ENCODE results near the gene GSG1L2.

GSG1L2 gene

DNA sequence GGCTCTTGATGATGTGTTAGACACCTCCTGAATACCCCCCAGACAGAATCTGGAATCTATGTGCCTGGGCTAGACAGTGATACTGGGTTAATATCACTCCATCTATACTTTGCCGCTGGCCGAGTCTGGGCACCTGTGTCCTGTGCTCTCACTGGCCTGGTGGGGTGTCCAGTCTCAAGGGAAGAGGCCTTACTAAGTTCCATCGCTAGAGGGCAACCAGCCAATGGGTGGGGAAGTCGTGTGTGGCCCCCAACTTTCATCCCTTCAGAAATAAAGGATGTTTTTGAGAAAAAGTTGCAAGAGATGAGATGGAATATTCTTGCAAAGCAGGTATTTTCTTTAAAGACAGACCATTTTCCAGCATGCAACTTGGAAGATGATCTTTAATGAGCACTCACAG, 2.2 kb upstream of the GSG1L2 start:
- Histone ChIP-seq H3K27me3 (ENCODE audit: control insufficient read depth, insufficient read depth, low read length) (no peaks in the 10 kb centered on the region), H3K4me1 (ENCODE audit: control insufficient read depth, insufficient read depth, low read length) (no peaks in the 10 kb centered on the region), H3K4me3 (ENCODE audit: low read length) (no peak overlapping the region), H3K36me3 (ENCODE audit: control insufficient read depth, insufficient read depth, low read length) (no peaks in the 10 kb centered on the region), H3K9ac (ENCODE audit: low read length) (no peak overlapping the region), H3K9me3 (ENCODE audit: control insufficient read depth, low read length) (no peaks in the 10 kb centered on the region)

DNA sequence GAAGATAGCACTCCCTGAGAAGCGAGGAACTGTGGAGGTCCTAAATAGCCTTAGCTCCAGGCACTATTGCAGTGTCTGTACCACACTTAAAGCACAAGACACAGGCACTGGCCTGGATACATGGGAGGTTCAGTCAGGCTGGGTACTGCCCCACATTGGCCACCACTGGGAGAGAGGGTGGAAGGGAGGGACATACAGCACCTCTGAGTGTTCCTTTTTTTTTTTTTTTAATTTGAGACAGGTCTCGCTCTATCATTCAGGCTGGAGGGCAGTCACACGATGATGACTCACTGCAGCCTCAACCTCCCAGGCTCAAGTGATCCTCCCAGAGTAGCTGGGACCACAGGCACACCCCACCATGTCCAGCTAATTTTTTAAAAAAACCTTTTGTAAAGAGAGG, 1.4 kb downstream of the GSG1L2 start:
- Histone ChIP-seq H3K4me3 (ENCODE audit: low read length) (no peak overlapping the region), H3K4me1 (ENCODE audit: control insufficient read depth, insufficient read depth, low read length) (no peaks in the 10 kb centered on the region), H3K9me3 (ENCODE audit: control insufficient read depth, low read length) (no peaks in the 10 kb centered on the region), H3K36me3 (ENCODE audit: control insufficient read depth, insufficient read depth, low read length) (no peaks in the 10 kb centered on the region), H3K9ac (ENCODE audit: low read length) (no peak overlapping the region), H3K27me3 (ENCODE audit: control insufficient read depth, insufficient read depth, low read length) (no peaks in the 10 kb centered on the region)

DNA sequence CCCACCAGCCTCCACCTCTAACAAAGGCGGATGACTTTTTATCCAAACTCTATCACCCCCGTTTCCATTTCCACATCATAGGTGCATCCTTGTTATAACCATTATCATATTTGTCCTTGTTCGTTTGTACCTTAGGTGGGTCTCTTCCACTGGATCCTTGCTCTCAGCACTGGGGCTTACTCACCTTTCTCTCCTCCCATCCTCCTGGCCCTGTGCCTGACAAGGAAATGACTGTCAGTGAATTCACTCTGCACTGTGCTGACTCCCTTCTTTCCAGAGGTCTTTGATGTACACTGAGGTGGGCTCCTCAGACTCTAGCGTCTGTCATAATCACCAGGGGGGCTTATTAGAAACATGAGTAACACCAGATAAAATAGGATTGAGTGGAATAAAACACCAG, 3.1 kb downstream of the GSG1L2 start:
- no peaks in the 10 kb centered on the region for H3K27me3 ChIP-seq (ENCODE audit: control insufficient read depth, insufficient read depth, low read length)

DNA sequence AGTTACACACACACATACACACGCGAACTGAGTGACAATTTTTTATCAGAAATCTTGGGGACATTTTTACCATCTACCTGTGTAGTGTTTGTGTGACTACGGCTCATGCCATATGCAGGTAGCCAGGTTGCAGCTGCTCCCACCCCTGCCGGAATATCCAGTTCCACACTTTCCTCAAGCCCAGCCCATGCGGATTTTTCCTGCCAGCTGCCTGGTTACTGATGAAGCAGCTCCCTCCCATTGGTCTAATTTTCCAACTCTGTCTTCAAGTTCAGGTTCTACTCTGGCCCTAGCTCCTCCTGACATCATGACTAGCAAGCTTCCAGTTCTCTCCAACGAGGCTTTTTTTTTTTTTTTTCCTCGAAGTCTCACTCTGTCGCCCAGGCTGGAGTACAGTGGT, 4.8 kb downstream of the GSG1L2 start:
- no peak overlapping the region for H3K4me3 ChIP-seq (ENCODE audit: low read length)
- no peaks in the 10 kb centered on the region for H3K4me1 ChIP-seq (ENCODE audit: control insufficient read depth, insufficient read depth, low read length)
- no peaks in the 10 kb centered on the region for H3K36me3 ChIP-seq (ENCODE audit: control insufficient read depth, insufficient read depth, low read length)
- no peaks in the 10 kb centered on the region for H3K9me3 ChIP-seq (ENCODE audit: control insufficient read depth, low read length)
- H3K27me3 ChIP-seq (ENCODE audit: control insufficient read depth, insufficient read depth, low read length), result no peaks in the 10 kb centered on the region
- H3K9ac ChIP-seq (ENCODE audit: low read length), result no peak overlapping the region

More for the DNA sequence above, 3.1 kb downstream of the GSG1L2 start:
- H3K4me1 ChIP-seq (ENCODE audit: control insufficient read depth, insufficient read depth, low read length), result no peaks in the 10 kb centered on the region
- H3K9me3 ChIP-seq (ENCODE audit: control insufficient read depth, low read length), result no peaks in the 10 kb centered on the region
- H3K4me3 ChIP-seq (ENCODE audit: low read length), result no peak overlapping the region
- H3K36me3 ChIP-seq (ENCODE audit: control insufficient read depth, insufficient read depth, low read length), result no peaks in the 10 kb centered on the region
- no peak overlapping the region for H3K9ac ChIP-seq (ENCODE audit: low read length)

DNA sequence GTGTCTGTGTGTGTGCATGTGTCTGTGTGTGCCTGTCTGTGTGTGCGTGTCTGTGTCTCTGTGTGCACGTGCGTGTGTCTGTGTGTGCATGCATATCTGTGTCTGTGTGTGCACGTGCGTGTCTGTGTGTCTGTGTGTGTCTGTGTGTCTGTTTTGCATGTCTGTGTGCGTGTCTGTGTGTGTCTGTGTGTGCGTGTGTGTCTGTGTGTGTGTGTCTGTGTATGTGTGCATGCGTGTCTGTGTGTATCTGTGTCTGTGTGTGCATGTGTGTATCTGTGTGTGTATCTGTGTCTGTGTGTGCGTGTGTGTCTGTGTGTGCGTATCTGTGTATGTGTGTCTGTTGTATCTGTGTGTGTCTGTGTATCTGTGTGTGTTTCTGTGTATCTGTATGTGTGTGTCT, 5.4 kb downstream of the GSG1L2 start:
- H3K27me3 ChIP-seq (ENCODE audit: control insufficient read depth, insufficient read depth, low read length), result no peaks in the 10 kb centered on the region
- H3K36me3 ChIP-seq (ENCODE audit: control insufficient read depth, insufficient read depth, low read length), result no peaks in the 10 kb centered on the region
- no peaks in the 10 kb centered on the region for H3K9me3 ChIP-seq (ENCODE audit: control insufficient read depth, low read length)
- H3K9ac ChIP-seq (ENCODE audit: low read length), result no peak overlapping the region
- no peak overlapping the region for H3K4me3 ChIP-seq (ENCODE audit: low read length)
- H3K4me1 ChIP-seq (ENCODE audit: control insufficient read depth, insufficient read depth, low read length), result no peaks in the 10 kb centered on the region

DNA sequence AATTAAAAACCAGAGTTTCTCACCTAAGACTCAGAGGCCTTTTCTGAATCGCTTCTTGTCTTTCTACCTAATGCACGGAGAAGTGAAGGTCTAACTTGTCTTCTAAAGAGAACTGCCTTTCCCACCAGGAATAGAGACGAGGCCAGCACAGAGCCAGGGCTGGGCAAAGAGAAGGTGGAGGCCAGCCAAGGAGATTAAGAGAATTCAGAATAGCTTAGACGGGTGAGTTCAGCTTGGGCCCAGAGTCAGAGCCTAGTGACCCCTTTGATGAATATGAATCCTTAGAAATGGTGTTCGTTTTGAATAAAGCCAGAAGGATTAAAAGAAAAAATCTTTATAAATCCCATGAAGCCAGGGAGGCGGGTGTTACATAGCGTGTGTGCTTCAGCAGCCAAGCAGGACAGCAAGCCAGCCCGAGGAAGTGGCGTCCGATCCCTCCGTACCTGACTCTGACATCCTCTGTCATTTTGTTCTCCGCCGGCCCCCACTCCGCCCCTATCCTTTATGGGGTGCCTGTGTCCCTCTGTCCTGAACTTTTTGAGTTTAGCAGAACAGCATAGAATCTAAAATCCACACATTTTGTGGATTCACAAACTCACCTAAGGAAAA, 7.4 kb downstream of the GSG1L2 start:
- Histone ChIP-seq H3K36me3 (ENCODE audit: control insufficient read depth, insufficient read depth, low read length) (no peaks in the 10 kb centered on the region), H3K27me3 (ENCODE audit: control insufficient read depth, insufficient read depth, low read length) (no peaks in the 10 kb centered on the region), H3K4me3 (ENCODE audit: low read length) (no peak overlapping the region), H3K4me1 (ENCODE audit: control insufficient read depth, insufficient read depth, low read length) (no peaks in the 10 kb centered on the region), H3K9ac (ENCODE audit: low read length) (no peak overlapping the region), H3K9me3 (ENCODE audit: control insufficient read depth, low read length) (no peaks in the 10 kb centered on the region)

DNA sequence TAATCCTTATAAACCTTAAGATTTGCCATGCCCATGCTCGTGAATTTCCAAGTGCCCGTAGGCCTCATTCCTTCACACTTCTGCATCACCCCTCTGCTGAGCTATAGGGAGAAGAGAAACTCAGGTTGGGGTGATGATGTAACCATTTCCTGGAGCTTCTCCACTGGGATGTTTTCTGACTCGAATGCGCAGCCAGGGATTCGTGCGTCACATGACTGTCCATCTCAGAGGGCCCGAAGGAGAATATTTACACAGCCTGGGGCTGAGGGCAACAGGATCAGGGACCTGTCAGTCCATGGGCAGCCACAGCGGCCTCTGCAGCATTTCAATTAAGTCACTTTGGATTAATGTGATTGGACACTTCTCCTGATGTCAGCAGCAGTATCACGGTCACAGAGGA, 8.7 kb downstream of the GSG1L2 start:
- H3K9ac ChIP-seq (ENCODE audit: low read length), result no peak overlapping the region
- no peaks in the 10 kb centered on the region for H3K36me3 ChIP-seq (ENCODE audit: control insufficient read depth, insufficient read depth, low read length)
- H3K9me3 ChIP-seq (ENCODE audit: control insufficient read depth, low read length), result no peaks in the 10 kb centered on the region
- no peak overlapping the region for H3K4me3 ChIP-seq (ENCODE audit: low read length)
- H3K27me3 ChIP-seq (ENCODE audit: control insufficient read depth, insufficient read depth, low read length), result no peaks in the 10 kb centered on the region
- H3K4me1 ChIP-seq (ENCODE audit: control insufficient read depth, insufficient read depth, low read length), result no peaks in the 10 kb centered on the region

DNA sequence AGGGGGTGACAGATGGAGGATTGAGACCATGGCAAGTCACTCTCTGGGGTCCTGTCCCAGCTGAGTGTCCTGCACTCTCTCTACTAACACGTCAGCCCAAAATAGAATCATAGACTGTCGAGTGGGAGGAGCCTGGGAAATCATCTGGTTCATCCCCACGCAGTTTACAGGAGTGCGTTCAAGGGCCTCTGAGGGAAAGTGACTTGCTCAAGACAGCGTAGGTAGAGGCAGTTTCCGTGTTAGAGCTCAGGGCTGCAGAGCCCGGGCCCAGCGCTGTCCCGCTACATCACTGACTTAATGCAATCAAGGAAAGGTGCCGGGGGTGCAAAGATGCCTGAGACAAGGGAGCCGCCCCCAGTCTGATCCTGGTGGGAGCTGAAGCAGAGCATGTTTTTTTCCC, 10.3 kb downstream of the GSG1L2 start:
- Histone ChIP-seq H3K9me3 (ENCODE audit: control insufficient read depth, low read length) (no peaks in the 10 kb centered on the region), H3K4me1 (ENCODE audit: control insufficient read depth, insufficient read depth, low read length) (no peaks in the 10 kb centered on the region), H3K9ac (ENCODE audit: low read length) (no peak overlapping the region), H3K27me3 (ENCODE audit: control insufficient read depth, insufficient read depth, low read length) (no peaks in the 10 kb centered on the region), H3K4me3 (ENCODE audit: low read length) (no peak overlapping the region), H3K36me3 (ENCODE audit: control insufficient read depth, insufficient read depth, low read length) (no peaks in the 10 kb centered on the region)

DNA sequence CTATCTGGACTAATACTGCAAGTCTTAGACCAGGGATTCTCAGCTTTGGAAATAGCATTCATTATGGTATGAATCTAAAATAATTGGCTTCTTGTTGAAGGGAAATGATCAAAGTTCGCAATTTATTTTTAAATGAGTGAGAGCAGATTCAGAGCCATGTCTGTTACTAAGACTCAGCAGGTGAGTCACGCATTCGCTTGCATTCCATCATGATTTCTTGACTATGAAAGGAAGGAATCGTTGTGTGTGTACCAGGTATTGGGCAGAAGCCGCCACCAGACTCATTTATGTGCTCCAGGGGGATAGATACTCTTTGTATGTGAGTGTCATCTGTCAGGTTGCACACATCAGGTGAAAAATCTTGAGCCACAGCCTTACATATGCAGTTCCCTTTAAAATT, 10.8 kb downstream of the GSG1L2 start:
- no peaks in the 10 kb centered on the region for H3K9me3 ChIP-seq (ENCODE audit: control insufficient read depth, low read length)
- no peaks in the 10 kb centered on the region for H3K27me3 ChIP-seq (ENCODE audit: control insufficient read depth, insufficient read depth, low read length)
- H3K36me3 ChIP-seq (ENCODE audit: control insufficient read depth, insufficient read depth, low read length), result no peaks in the 10 kb centered on the region
- H3K4me3 ChIP-seq (ENCODE audit: low read length), result no peak overlapping the region
- H3K4me1 ChIP-seq (ENCODE audit: control insufficient read depth, insufficient read depth, low read length), result no peaks in the 10 kb centered on the region
- H3K9ac ChIP-seq (ENCODE audit: low read length), result no peak overlapping the region

DNA sequence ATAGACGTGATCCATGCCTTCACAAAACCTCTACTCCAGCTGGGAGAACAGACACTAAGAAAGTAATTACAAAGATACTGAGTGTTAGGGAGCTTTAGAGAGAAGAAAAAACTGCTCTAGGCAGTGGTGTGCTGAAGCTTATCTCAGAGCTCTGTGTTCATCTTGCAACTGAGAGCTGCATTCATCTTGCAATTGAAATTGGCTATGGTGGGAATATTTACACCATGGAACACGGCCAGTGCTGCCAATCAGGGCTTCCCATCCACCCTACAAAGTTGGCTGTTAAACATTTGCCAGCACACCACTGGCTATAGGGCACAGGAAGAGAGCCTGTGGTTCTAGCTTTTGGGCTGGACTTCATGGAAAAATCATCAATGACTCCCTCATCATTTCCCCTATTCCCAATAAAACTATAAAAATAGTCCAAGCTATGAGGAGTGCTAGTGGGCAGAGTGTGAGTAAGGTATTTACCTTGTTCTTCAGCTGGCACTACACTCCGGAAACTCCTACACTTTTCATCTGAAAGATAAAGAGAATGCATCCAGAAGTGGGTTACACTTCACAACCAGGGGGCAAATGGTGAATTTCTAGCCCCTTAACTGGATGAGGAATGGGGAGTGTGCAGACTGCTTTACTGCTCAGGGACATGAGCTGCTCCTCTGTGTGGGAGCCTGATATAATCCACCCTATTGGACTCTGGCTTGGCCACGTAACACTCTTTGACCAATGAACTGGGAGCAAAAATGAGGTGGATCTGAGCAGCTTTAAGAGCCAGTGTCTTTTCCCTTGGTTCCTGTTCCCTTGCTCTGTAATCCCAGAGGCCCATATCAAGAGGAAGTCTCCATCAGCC, 11.6 kb downstream of the GSG1L2 start:
- H3K36me3 ChIP-seq (ENCODE audit: control insufficient read depth, insufficient read depth, low read length), result no peaks in the 10 kb centered on the region
- H3K27me3 ChIP-seq (ENCODE audit: control insufficient read depth, insufficient read depth, low read length), result no peaks in the 10 kb centered on the region
- H3K4me3 ChIP-seq (ENCODE audit: low read length), result no peak overlapping the region
- H3K4me1 ChIP-seq (ENCODE audit: control insufficient read depth, insufficient read depth, low read length), result no peaks in the 10 kb centered on the region
- no peaks in the 10 kb centered on the region for H3K9me3 ChIP-seq (ENCODE audit: control insufficient read depth, low read length)
- no peak overlapping the region for H3K9ac ChIP-seq (ENCODE audit: low read length)

DNA sequence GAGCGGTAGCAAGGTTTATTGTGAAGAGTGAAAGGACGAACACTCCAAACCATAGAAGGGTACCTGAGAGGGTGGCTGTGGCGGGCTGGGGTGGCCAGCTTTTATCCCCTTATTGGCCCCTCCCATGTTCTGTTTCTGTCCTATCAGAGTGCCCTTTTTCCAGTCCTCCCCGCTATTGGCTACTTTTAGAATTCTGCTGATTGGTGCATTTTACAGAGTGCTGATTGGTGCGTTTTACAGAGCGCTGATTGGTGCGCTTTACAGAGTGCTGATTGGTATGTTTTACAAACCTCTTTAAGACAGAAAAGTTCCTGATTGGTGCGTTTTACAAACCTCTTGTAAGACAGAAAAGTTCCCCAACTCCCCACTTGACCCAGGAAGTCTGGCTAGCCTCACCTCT, 12.5 kb downstream of the GSG1L2 start:
- no peaks in the 10 kb centered on the region for H3K36me3 ChIP-seq (ENCODE audit: control insufficient read depth, insufficient read depth, low read length)
- no peak overlapping the region for H3K9ac ChIP-seq (ENCODE audit: low read length)
- H3K4me3 ChIP-seq (ENCODE audit: low read length), result no peak overlapping the region
- no peaks in the 10 kb centered on the region for H3K4me1 ChIP-seq (ENCODE audit: control insufficient read depth, insufficient read depth, low read length)
- H3K27me3 ChIP-seq (ENCODE audit: control insufficient read depth, insufficient read depth, low read length), result no peaks in the 10 kb centered on the region
- H3K9me3 ChIP-seq (ENCODE audit: control insufficient read depth, low read length), result no peaks in the 10 kb centered on the region

DNA sequence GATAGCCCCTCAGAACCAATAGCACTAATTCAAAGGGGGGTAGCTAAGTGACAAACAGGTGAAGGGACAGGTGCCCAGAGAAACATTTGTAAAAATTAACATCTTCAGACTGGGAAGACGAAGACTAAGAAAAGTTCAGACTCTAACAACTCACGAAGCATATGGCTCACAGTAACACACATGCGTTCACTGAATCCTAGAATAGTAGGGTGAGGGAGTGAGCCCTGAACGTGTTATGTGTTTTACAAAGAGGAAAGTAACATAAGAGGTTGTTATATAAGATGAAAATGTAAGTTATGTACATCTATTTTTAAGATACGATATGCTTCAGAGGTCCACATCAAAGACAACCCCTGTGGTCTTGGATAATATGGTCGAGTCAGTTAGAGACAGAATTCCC, 15.2 kb downstream of the GSG1L2 start:
- Histone ChIP-seq H3K9ac (ENCODE audit: low read length) (no peak overlapping the region), H3K4me3 (ENCODE audit: low read length) (no peak overlapping the region), H3K36me3 (ENCODE audit: control insufficient read depth, insufficient read depth, low read length) (no peaks in the 10 kb centered on the region), H3K9me3 (ENCODE audit: control insufficient read depth, low read length) (no peaks in the 10 kb centered on the region), H3K4me1 (ENCODE audit: control insufficient read depth, insufficient read depth, low read length) (no peaks in the 10 kb centered on the region), H3K27me3 (ENCODE audit: control insufficient read depth, insufficient read depth, low read length) (no peaks in the 10 kb centered on the region)
